ENCODE data around the gene EID2B.

- no peak for TF ChIP-seq POLR2A (IDR thresholded peaks at IDR 0.05; ENCODE audit: low read depth, low read length)
- no peak for TF ChIP-seq POLR2AphosphoS5 (IDR thresholded peaks at IDR 0.05; ENCODE audit: low read depth, low read length)
- TF ChIP-seq POU2F2 (IDR thresholded peaks at IDR 0.05; ENCODE audit: low read depth, low read length): no peak
- no peak for TF ChIP-seq TAF1 (IDR thresholded peaks at IDR 0.05; ENCODE audit: low read depth, low read length)
Measured at GRCh38 chr19:39516270-39516669, 16.4 kb downstream of the EID2B start.
